Vagina (tissue), 2 donors: ENCODE results near the gene GBGT1.

Experiments used
- POLR2AphosphoS5 ChIP-seq, 2 donors: sonication (generic); formaldehyde crosslinking; IDR thresholded peaks; one replicate each; pipeline ENCODE4 v1.9.0; 2017; ENCODE audit warnings: antibody characterized with exemption in 2 of 2, mild to moderate bottlenecking in 2 of 2, low read depth in 1 of 2; ENCODE audit not compliant: insufficient read depth in 1 of 2
- TF ChIP-seq, protein P1 (sequence below), 3 experiments: fragments of 450-650 bp in 2 of 3; fragments of 200-600 bp in 1 of 3; sonication (generic) in 1 of 3; IDR thresholded peaks; one replicate each; pipeline ENCODE4 v1.5.1; 2017 to 2019; ENCODE audit warnings: antibody characterized with exemption in 3 of 3, mild to moderate bottlenecking in 2 of 3, moderate library complexity in 2 of 3

DNA sequence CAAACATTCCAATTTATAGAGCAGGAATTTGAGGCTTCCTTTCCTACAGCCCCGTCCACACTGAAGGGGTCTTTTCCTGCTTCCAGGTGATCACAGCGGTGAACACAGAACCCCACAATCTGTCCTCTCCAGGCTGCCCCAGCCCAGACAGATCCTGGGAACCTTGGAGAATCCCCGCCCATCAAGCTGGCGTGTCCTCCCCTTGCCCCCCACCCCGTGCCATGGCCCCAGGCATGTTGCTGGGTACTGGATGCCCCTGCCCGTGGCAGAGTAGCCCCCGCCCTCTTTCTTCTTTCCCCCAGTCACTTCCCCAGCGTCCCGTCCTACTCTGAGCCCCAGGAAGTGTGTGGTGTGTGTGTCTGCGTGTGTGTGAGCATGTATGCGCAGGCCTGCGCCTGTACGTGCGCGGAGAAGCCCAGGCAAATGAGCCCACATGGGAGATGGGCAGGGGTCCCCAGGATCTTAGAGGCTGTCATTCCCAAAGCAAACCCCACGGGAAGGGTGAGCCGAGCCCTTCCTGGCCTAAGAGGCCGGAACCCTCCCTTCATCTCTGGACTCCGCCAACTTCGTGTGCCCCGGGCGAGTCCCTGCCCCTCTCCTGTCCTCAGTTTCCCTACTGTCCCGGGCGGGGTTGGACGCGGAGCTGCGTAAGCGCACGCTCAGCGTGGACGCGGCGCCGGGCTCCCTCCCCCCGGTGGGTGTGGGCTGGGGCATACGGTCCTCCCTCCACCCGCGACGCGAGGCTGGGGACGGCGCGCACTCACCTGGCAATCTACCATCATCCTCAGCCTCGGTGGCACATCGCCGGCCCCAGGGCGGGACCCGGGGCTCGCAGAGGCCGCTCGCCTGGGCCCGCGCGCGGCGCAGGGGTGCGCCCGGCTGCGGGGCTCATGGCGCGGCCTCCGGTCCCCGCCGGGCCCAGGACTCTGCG lies 15.2 kb downstream of the GBGT1 start:
- peak in 1 of 2 donors; percentile 39 for TF ChIP-seq POLR2AphosphoS5 (IDR thresholded peaks at IDR 0.05; ENCODE audit: insufficient read depth in 1 of 2, low read depth in 1 of 2)
- TF ChIP-seq, protein P1, sequence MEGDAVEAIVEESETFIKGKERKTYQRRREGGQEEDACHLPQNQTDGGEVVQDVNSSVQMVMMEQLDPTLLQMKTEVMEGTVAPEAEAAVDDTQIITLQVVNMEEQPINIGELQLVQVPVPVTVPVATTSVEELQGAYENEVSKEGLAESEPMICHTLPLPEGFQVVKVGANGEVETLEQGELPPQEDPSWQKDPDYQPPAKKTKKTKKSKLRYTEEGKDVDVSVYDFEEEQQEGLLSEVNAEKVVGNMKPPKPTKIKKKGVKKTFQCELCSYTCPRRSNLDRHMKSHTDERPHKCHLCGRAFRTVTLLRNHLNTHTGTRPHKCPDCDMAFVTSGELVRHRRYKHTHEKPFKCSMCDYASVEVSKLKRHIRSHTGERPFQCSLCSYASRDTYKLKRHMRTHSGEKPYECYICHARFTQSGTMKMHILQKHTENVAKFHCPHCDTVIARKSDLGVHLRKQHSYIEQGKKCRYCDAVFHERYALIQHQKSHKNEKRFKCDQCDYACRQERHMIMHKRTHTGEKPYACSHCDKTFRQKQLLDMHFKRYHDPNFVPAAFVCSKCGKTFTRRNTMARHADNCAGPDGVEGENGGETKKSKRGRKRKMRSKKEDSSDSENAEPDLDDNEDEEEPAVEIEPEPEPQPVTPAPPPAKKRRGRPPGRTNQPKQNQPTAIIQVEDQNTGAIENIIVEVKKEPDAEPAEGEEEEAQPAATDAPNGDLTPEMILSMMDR (IDR thresholded peaks at IDR 0.05), result no peak
